PC-3 (cell line): ENCODE data around the gene DDIAS. TPM values are rescaled to one million over a fixed set of nuclear protein-coding genes. Genes with fewer than 3 reads are reported as not detected.

Experiments used
- ATAC-seq: fragments of 200-7000 bp; cut with Tn5 transposase; 2 replicates; pipeline ENCODE4 v1.9.1; 2020; ENCODE audit warnings: mild to moderate bottlenecking, moderate library complexity
- BruUV-seq: library from RNA; stranded (reverse); fragments of 400-500 nt; replicated peaks from 2 replicates; lab custom pipeline; 2021; lab: Mats Ljungman, UMichigan
- CTCF ChIA-PET: fragments of 300-600 bp; sonication (Branson Sonifier 250); formaldehyde crosslinking; loops from one replicate; lab custom pipeline; 2022; ENCODE audit warnings: antibody characterized with exemption; lab: Charles Lee
- POLR2A ChIA-PET: fragments of 300-600 bp; sonication (Branson Sonifier 250); formaldehyde crosslinking; loops from one replicate; lab custom pipeline; 2022; ENCODE audit warnings: antibody characterized with exemption; ENCODE audit not compliant: unreplicated experiment; lab: Charles Lee
- DNase-seq: peaks from one replicate; pipeline ENCODE4 v3.0.0-alpha.2; 2015
- H2AFZ ChIP-seq: fragments of 300-600 bp; sonication (generic); 2 replicates; pipeline ENCODE4 v1.6.0; 2016; ENCODE audit warnings: antibody characterized with exemption, low read length
- H3F3A ChIP-seq: fragments of 300-600 bp; sonication (generic); one replicate; pipeline ENCODE4 v1.6.0; 2017; ENCODE audit warnings: antibody characterized with exemption, low read length, control low read depth, mild to moderate bottlenecking; ENCODE audit not compliant: unreplicated experiment
- H3K27ac ChIP-seq: fragments of 300-600 bp; sonication (generic); 2 replicates; pipeline ENCODE4 v1.5.1; 2016; ENCODE audit warnings: mild to moderate bottlenecking, low read length
- H3K27me3 ChIP-seq: fragments of 300-600 bp; sonication (generic); 2 replicates; pipeline ENCODE4 v1.6.1; 2016; ENCODE audit warnings: low read length, mixed read lengths
- H3K36me3 ChIP-seq: fragments of 300-600 bp; sonication (generic); 2 replicates; pipeline ENCODE4 v1.6.1; 2016; ENCODE audit warnings: low read depth, mixed run types, low read length, mixed read lengths
- H3K4me1 ChIP-seq: fragments of 300-600 bp; sonication (generic); 2 replicates; pipeline ENCODE4 v1.5.1; 2016; ENCODE audit warnings: low read length; ENCODE audit not compliant: insufficient read depth
- H3K4me2 ChIP-seq: fragments of 300-600 bp; sonication (generic); 2 replicates; pipeline ENCODE4 v1.6.0; 2016; ENCODE audit warnings: low read length
- H3K4me3 ChIP-seq: fragments of 300-600 bp; sonication (generic); 2 replicates; pipeline ENCODE4 v1.5.1; 2016; ENCODE audit warnings: mild to moderate bottlenecking, low read length, mixed read lengths
- H3K79me2 ChIP-seq: fragments of 300-600 bp; sonication (generic); 2 replicates; pipeline ENCODE4 v1.6.1; 2017; ENCODE audit warnings: low read length, mixed read lengths
- H3K9ac ChIP-seq: fragments of 300-600 bp; sonication (generic); 2 replicates; pipeline ENCODE4 v1.6.0; 2016; ENCODE audit warnings: mild to moderate bottlenecking, low read length
- H3K9me2 ChIP-seq: fragments of 300-600 bp; sonication (generic); replicated peaks from 2 replicates; pipeline ENCODE4 v1.6.1; 2016; ENCODE audit warnings: mixed run types, low read length, mixed read lengths
- H3K9me3 ChIP-seq: fragments of 300-600 bp; sonication (generic); 2 replicates; pipeline ENCODE4 v1.6.1; 2016; ENCODE audit warnings: low read length, mixed read lengths
- H4K20me1 ChIP-seq: fragments of 300-600 bp; sonication (generic); 2 replicates; pipeline ENCODE4 v1.6.1; 2016; ENCODE audit warnings: low read length, mixed read lengths
- CTCF ChIP-seq: fragments of 300-600 bp; sonication (generic); conservative IDR thresholded peaks from 2 replicates; pipeline ENCODE4 v1.5.1; 2017; ENCODE audit warnings: antibody characterized with exemption, low read depth, mild to moderate bottlenecking, low read length
- EZH2 ChIP-seq: fragments of 300-600 bp; sonication (generic); IDR thresholded peaks from one replicate; pipeline ENCODE4 v1.6.1; 2017; ENCODE audit warnings: antibody characterized with exemption, mild to moderate bottlenecking, low read length; ENCODE audit not compliant: unreplicated experiment
- EZH2phosphoT487 ChIP-seq: fragments of 300-600 bp; sonication (generic); IDR thresholded peaks from 2 replicates; pipeline ENCODE4 v1.6.1; 2018; ENCODE audit warnings: mild to moderate bottlenecking, antibody characterized with exemption, low read length, borderline replicate concordance
- intact Hi-C: fragments of 100-400 bp; cut with micrococcal nuclease; formaldehyde crosslinking; loops from 2 replicates; pipeline ENCODE4 v1.9.0; 2023
- total RNA-seq: library from RNA; depleted of rRNA; stranded (reverse); fragments of >200 nt; gene quantifications from 2 replicates; pipeline ENCODE4 v1.2.3, GENCODE V29; 2014

Gene DDIAS
- total RNA-seq, 1 experiment from 2014 or later = 24.9 TPM

DNA sequence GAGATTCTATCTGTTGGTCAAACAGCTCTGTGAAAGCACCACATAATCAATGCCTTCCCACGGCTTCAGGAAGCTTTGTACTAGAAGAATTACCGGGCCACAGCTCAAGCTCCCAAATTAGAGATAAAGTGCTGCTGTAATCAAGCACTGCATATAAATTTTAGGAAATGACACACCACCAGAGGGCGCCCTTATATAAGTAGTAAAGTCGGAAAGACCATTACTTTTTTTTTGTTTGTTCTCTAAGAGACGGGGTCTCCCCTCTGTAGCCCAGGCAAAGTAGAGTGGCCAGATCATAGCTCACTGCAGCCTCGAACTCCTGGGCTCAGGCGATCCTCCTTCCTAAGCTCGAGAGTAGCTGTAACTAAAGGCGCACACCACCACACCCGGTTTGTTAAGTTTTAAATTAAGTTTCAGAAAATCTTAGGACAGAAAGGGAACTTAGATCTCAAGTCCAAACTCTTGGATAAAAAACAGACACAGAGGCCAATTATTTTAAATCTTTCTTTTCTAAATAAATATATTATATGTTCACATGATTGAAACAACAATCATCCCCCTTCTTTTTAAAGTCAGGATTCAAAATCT lies 33.9 kb upstream of the DDIAS start:
- intact Hi-C loops = loop anchor here (1.0 to 2.0 kb wide), 4 partner anchors 32 to 953 kb away; no protein-coding TSS in a partner anchor

GRCh38 chr11:82869657-82870056 lies 31.9 kb upstream of the DDIAS start:
- H3K79me2 ChIP-seq = no peaks in the 10 kb centered on the region
- no peaks in the 10 kb centered on the region for H3K36me3 ChIP-seq
- CTCF ChIA-PET = no interaction called here
- POLR2A ChIA-PET = no interaction called here
- ATAC-seq (no peak), DNase-seq (no peak)
- H2AFZ ChIP-seq = no peak overlapping the region
- no peaks in the 10 kb centered on the region for H3F3A ChIP-seq
- H3K9me3 ChIP-seq = no peaks in the 10 kb centered on the region
- intact Hi-C loops = no loop called here
- H3K9ac ChIP-seq = no peak overlapping the region
- TF ChIP-seq CTCF (no peak), EZH2phosphoT487 (no peak), EZH2 (no peak)
- H3K27me3 ChIP-seq = no peaks in the 10 kb centered on the region
- H3K4me2 ChIP-seq = no peak overlapping the region
- no peak overlapping the region for H3K27ac ChIP-seq
- H3K4me3 ChIP-seq = no peak overlapping the region
- no peaks in the 10 kb centered on the region for H4K20me1 ChIP-seq
- no peaks in the 10 kb centered on the region for H3K9me2 ChIP-seq
- H3K4me1 ChIP-seq = peaks cover under 1% of the 10 kb centered on the region; the same call in 1 of the 2 replicates
- no TSS peak for BruUV-seq

More for the DNA sequence above, 33.9 kb upstream of the DDIAS start:
- H3K4me2 ChIP-seq = peak overlapping the region; percentile 69
- H3K9me2 ChIP-seq = no peaks in the 10 kb centered on the region
- H3K9me3 ChIP-seq = no peaks in the 10 kb centered on the region
- no TSS peak for BruUV-seq
- H3F3A ChIP-seq = no peaks in the 10 kb centered on the region
- no peak overlapping the region for H3K27ac ChIP-seq
- TF ChIP-seq EZH2 (no peak), CTCF (peak; percentile 95)
- no peaks in the 10 kb centered on the region for H4K20me1 ChIP-seq
- ChIA-PET POLR2A (interaction anchor here (0.5 kb wide), 1 partner anchor 33 kb away, joined by 5 read pairs; the partner anchor contains the start of gene PRCP), CTCF (interaction anchor here (0.5 to 2.1 kb wide), 15 partner anchors 18 to 384 kb away, joined by 3 to 20 read pairs (median 4); partner anchors contain the start of genes DDIAS, PRCP and RAB30)
- peak overlapping the region; percentile 68 for H2AFZ ChIP-seq
- H3K79me2 ChIP-seq = no peaks in the 10 kb centered on the region
- DNase-seq (peak; percentile 92), ATAC-seq (peak; percentile 31)
- peak overlapping the region; percentile 40; the same call in 1 of the 2 replicates for H3K4me3 ChIP-seq
- H3K27me3 ChIP-seq = no peaks in the 10 kb centered on the region
- H3K4me1 ChIP-seq = peaks cover 11% of the 10 kb centered on the region
- no peaks in the 10 kb centered on the region for H3K36me3 ChIP-seq
- no peak overlapping the region for H3K9ac ChIP-seq

DNA sequence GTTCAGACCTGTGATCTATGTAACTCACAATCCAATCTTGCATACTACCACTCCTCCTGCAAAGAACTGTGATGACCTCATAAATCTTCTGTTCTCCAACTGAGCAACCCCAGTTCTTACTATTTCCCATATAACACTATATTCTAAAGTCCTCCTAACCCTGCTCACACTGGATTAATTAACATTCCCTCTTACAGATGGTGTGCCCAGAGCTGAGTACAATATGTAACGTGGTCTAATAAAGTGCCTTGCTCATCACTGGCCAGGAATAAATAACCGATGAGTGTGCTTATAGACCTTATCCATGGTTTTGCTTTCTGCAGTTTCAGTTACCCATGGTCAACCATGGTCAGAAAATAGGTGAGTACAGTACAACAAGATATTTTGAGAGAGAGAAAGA lies 29.9 kb upstream of the DDIAS start:
- Histone ChIP-seq H3K27ac (no peak overlapping the region), H2AFZ (no peak overlapping the region), H3K4me1 (no peaks in the 10 kb centered on the region), H3K9ac (no peak overlapping the region), H3K9me3 (no peaks in the 10 kb centered on the region), H3F3A (no peaks in the 10 kb centered on the region), H3K4me3 (no peak overlapping the region), H3K36me3 (no peaks in the 10 kb centered on the region), H3K4me2 (no peak overlapping the region), H3K27me3 (no peaks in the 10 kb centered on the region), H3K79me2 (no peaks in the 10 kb centered on the region), H4K20me1 (no peaks in the 10 kb centered on the region), H3K9me2 (no peaks in the 10 kb centered on the region)
- no peak for ATAC-seq
- no peak for TF ChIP-seq EZH2
- TF ChIP-seq EZH2phosphoT487 = no peak
- TF ChIP-seq CTCF = no peak
- CTCF ChIA-PET = no interaction called here
- BruUV-seq = no TSS peak
- intact Hi-C loops = no loop called here
- POLR2A ChIA-PET = no interaction called here
- no peak for DNase-seq
